Erythroblast (primary cell): Measurements from ENCODE around the gene OOSP4B.

Experiments used
- GATA1 ChIP-seq: IDR thresholded peaks from 2 replicates; pipeline ENCODE4 v1.6.1; 2011; ENCODE audit warnings: low read depth, mild to moderate bottlenecking, control low read depth, low read length, moderate library complexity
- POLR2A ChIP-seq: IDR thresholded peaks from 2 replicates; pipeline ENCODE4 v1.6.1; 2011; ENCODE audit warnings: mild to moderate bottlenecking, low read length

DNA sequence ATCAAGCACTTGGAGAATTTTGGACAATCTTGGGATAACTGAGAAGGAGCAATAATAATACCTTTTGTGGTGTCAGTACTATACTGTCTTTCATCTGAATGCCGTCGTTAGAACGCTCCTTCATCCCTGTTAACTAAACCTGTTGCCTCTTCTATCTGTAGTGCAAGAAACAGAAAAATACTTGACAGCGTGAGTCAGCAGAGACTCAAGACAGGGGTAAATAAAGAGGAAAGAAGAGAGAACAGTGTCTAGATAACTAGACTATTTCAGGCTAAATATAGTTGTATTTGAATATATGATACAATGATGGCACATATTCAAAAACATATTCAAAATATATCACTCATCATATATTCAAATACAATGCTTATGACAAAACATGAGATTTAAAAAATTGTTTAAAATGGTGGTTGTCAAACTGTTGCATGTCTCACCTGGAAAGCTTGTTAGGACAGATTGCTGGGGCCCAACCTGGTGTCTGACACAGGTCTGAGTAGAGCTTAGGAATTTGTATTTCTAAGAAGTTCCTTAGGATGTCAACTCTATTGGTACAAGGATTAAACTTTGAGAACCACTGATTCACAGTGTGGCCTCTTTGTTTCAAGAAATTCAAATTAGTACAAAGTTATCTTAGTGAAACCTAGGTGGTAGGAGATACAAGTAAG lies 35.7 kb upstream of the OOSP4B start:
- no peak for TF ChIP-seq POLR2A
- no peak for TF ChIP-seq GATA1
